Body of pancreas (tissue), 4 donors: ENCODE results near the gene FOXC1. TPM values are rescaled to one million over a fixed set of nuclear protein-coding genes. Genes with fewer than 3 reads are reported as not detected.

Source experiments
- ATAC-seq: fragments of 150-250 bp; one replicate; pipeline ENCODE4 v1.9.1; 2016
- DNase-seq, 4 donors: peaks; one replicate each; pipeline ENCODE4 v3.0.0-alpha.2; 2019
- H3K27ac ChIP-seq, 4 donors: fragments of 200-600 bp; sonication (generic); 1 replicate in 3 of 4; 2 replicates in 1 of 4; pipeline versions ENCODE4 v1.5.1 to v1.6.1; 2016 to 2019; ENCODE audit warnings: mild to moderate bottlenecking in 1 of 4, mixed read lengths in 1 of 4, moderate library complexity in 1 of 4
- H3K27me3 ChIP-seq, 2 donors: fragments of 200-600 bp; sonication (generic); one replicate each; pipeline ENCODE4 v1.6.0; 2016; ENCODE audit warnings: mild to moderate bottlenecking in 1 of 2
- H3K36me3 ChIP-seq, 2 donors: fragments of 200-600 bp; sonication (generic); replicated peaks in 1 of 2; 2 replicates each; pipeline ENCODE4 v1.5.1; 2016; ENCODE audit warnings: low read depth in 2 of 2; ENCODE audit not compliant: insufficient read depth in 1 of 2
- H3K4me1 ChIP-seq: fragments of 200-600 bp; sonication (generic); one replicate; pipeline ENCODE4 v1.6.0; 2016
- H3K4me3 ChIP-seq, 2 donors: fragments of 200-600 bp; sonication (generic); 1 replicate in 1 of 2; 2 replicates in 1 of 2; pipeline ENCODE4 v1.5.1; 2016 to 2019
- H3K9me3 ChIP-seq, 3 donors: fragments of 200-600 bp; sonication (generic); 1 replicate in 2 of 3; 2 replicates in 1 of 3; pipeline ENCODE4 v1.5.1; 2016
- CTCF ChIP-seq, 7 experiments: fragments of 450-650 bp in 4 of 7; fragments of 200-600 bp in 3 of 7; sonication (generic) in 3 of 7; IDR thresholded peaks; one replicate each; pipeline ENCODE4 v1.5.1; 2016 to 2019; ENCODE audit warnings: antibody characterized with exemption in 7 of 7
- POLR2A ChIP-seq, 3 donors: fragments of 450-650 bp; IDR thresholded peaks; one replicate each; pipeline ENCODE4 v1.6.1; 2016; ENCODE audit warnings: antibody characterized with exemption in 3 of 3, mild to moderate bottlenecking in 2 of 3
- WGBS, 2 donors: methylation state at CpG; one replicate each; pipeline ENCODE4 v1.1.5; 2017; 5-methylcytosine and 5-hydroxymethylcytosine counted together
- intact Hi-C: fragments of 100-400 bp; cut with DNase I; formaldehyde crosslinking; loops from one replicate; pipeline ENCODE4 v1.15.1; 2023
- total RNA-seq, 2 donors: library from RNA; depleted of rRNA; stranded (reverse); fragments of >200 nt; gene quantifications; one replicate each; pipeline ENCODE4 v1.1.0, GENCODE V29; 2016

The FOXC1 gene
- total RNA-seq, 2 donors from 2014 or later: 2.0 to 3.6 TPM

DNA sequence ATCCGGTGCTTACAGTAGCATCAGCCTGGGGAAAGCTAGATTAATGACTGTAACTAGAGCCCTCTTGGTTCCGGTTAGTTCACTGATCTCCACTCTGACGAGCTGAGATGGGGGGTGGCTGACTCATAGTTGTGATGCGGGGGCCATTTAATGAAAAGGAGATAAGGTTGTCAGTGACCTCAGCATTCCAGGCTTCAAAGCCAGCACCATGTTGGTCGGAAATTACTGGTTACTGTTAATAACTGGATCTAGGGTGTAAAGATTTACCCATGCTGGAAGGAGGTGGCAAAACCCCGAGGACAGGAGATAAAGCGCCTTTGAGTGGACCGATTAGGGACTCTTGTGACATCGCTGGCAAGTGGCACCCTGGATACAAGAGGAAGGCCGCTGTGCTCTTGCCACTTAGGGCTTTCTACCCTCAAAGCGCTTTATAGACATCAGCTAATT is 21.1 kb downstream of the FOXC1 start:
- H3K36me3 ChIP-seq: no peaks in the 10 kb centered on the region
- intact Hi-C loops: loop anchor here (10.0 kb wide), 1 partner anchor 144 kb away; no protein-coding TSS in a partner anchor
- TF ChIP-seq CTCF (IDR thresholded peaks at IDR 0.05): no peak
- no peak for TF ChIP-seq POLR2A (IDR thresholded peaks at IDR 0.05)
- no peaks in the 10 kb centered on the region for H3K27me3 ChIP-seq
- DNase-seq: peak in 3 of 4 donors; percentile 42 to 60 (median 58)
- 75 to 80% methylated on average over 11 of the region's 11 CpGs for WGBS, 2 donors
- ATAC-seq: peak; percentile 90
- no peaks in the 10 kb centered on the region for H3K9me3 ChIP-seq
- H3K4me1 ChIP-seq: no peaks in the 10 kb centered on the region
- H3K4me3 ChIP-seq: no peak overlapping the region
- peak overlapping the region in 3 of 4 donors; percentile 56 to 69 (median 62) for H3K27ac ChIP-seq

DNA sequence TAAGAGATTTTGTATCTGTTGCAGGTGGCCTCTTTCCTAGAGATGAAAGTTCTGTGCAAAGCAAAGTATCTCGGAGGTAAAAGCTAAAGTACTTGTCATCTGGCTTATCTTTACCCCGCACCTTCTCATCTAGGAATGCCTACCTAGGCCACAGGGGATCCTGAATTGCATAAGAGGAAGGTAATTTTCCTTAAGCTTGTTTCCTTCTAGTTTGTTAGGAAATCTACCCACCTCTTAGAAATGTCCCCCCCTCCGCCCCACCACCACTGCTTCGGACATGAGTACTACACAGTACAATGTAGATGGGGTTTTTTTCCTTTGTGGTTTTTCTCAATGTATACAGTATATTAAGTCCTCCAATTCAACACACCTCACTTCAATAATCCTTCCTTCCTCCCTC is 21.5 kb downstream of the FOXC1 start:
- no peaks in the 10 kb centered on the region for H3K27me3 ChIP-seq
- no peaks in the 10 kb centered on the region for H3K36me3 ChIP-seq
- no peaks in the 10 kb centered on the region for H3K9me3 ChIP-seq
- DNase-seq (no peak), ATAC-seq (peak; percentile 25)
- H3K4me1 ChIP-seq: no peaks in the 10 kb centered on the region
- H3K4me3 ChIP-seq: no peak overlapping the region
- WGBS, 2 donors: 85 to 90% methylated on average over 4 of the region's 4 CpGs
- H3K27ac ChIP-seq: peak overlapping the region in 3 of 4 donors; percentile 56 to 69 (median 62)
- intact Hi-C loops: loop anchor here (10.0 kb wide), 1 partner anchor 144 kb away; no protein-coding TSS in a partner anchor
- TF ChIP-seq POLR2A (IDR thresholded peaks at IDR 0.05) (no peak), CTCF (IDR thresholded peaks at IDR 0.05) (no peak)

DNA sequence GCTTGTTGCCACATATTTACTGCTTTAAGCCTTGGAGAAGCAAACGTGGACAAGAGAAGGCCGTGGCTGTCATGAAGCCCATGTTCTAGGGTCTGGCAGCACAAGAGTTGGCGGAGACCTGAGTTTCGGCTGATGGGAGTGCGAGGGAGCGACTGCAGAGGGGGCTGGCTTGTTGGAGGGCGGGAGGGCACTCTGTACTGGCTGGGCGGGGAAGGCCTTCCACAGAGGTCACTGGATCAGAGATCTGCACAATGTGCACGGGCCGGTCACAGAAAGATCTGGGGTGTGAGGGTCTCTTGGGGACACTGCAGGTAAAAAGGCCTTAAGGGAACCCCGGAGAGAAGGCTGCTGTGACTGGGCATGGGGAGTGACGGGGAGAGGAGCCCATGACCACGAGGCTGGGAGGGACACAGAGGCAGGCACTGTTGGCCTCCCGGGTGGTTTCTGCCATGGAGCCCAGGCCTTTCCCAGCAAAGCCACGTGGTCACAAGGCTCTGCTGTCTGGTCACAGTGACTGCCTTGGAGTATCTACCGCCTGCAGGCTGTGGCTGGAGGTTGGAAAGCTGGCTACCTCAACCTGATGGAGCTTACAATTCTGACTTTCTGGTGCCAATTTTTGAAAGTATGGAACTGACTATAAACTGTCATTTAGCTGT is 23.8 kb downstream of the FOXC1 start:
- ATAC-seq: no peak

GRCh38 chr6:1634081-1634480 is 24.4 kb downstream of the FOXC1 start:
- Histone ChIP-seq H3K27me3 (no peaks in the 10 kb centered on the region), H3K9me3 (no peaks in the 10 kb centered on the region), H3K36me3 (no peaks in the 10 kb centered on the region), H3K4me1 (no peaks in the 10 kb centered on the region), H3K27ac (no peak overlapping the region), H3K4me3 (no peak overlapping the region)
- TF ChIP-seq POLR2A (IDR thresholded peaks at IDR 0.05) (no peak), CTCF (IDR thresholded peaks at IDR 0.05) (no peak)
- intact Hi-C loops: loop anchor here (10.0 kb wide), 1 partner anchor 141 kb away; no protein-coding TSS in a partner anchor
- ATAC-seq (no peak), DNase-seq (no peak)
- WGBS, 2 donors: 95% methylated on average over 4 of the region's 4 CpGs

More for the DNA sequence above, 23.8 kb downstream of the FOXC1 start:
- Histone ChIP-seq H3K9me3 (no peaks in the 10 kb centered on the region), H3K27ac (no peak overlapping the region), H3K4me1 (no peaks in the 10 kb centered on the region), H3K27me3 (no peaks in the 10 kb centered on the region), H3K4me3 (no peak overlapping the region), H3K36me3 (no peaks in the 10 kb centered on the region)
- TF ChIP-seq CTCF (IDR thresholded peaks at IDR 0.05) (no peak), POLR2A (IDR thresholded peaks at IDR 0.05) (no peak)
- 91 to 92% methylated on average over 16 of the region's 16 CpGs for WGBS, 2 donors
- DNase-seq: no peak
- intact Hi-C loops: loop anchor here (10.0 kb wide), 1 partner anchor 141 kb away; no protein-coding TSS in a partner anchor
